Osteoblast (primary cell): Measurements from ENCODE around the gene PITRM1. TPM values are rescaled to one million over a fixed set of nuclear protein-coding genes. Genes with fewer than 3 reads are reported as not detected.

Experiments used
- DNase-seq: peaks from one replicate; pipeline ENCODE4 v3.0.0; 2011; ENCODE audit warnings: low spot score, mixed read lengths; ENCODE audit not compliant: insufficient read length; ENCODE audit errors: missing footprints
- H2AFZ ChIP-seq: 2 replicates; pipeline ENCODE4 v1.6.0; 2011; ENCODE audit warnings: mild to moderate bottlenecking, low read length
- H3K27ac ChIP-seq: 2 replicates; pipeline ENCODE4 v1.5.1; 2011; ENCODE audit warnings: mild to moderate bottlenecking, low read depth, low read length, moderate library complexity
- H3K27me3 ChIP-seq: 2 replicates; pipeline ENCODE4 v1.6.0; 2012; ENCODE audit warnings: mild to moderate bottlenecking, control low read depth, inconsistent platforms, low read length, moderate library complexity; ENCODE audit not compliant: insufficient read depth
- H3K36me3 ChIP-seq: 2 replicates; pipeline ENCODE4 v1.5.1; 2011; ENCODE audit warnings: mild to moderate bottlenecking, low read length, control low read depth, moderate library complexity; ENCODE audit not compliant: insufficient read depth
- H3K4me1 ChIP-seq: 2 replicates; pipeline ENCODE4 v1.5.1; 2011; ENCODE audit warnings: mild to moderate bottlenecking, low read length, control low read depth, moderate library complexity; ENCODE audit not compliant: insufficient read depth
- H3K4me2 ChIP-seq: 2 replicates; pipeline ENCODE4 v1.6.0; 2011; ENCODE audit warnings: mild to moderate bottlenecking, low read length; ENCODE audit not compliant: insufficient read depth
- H3K4me3 ChIP-seq: fragments of 200-600 bp; sonication (generic); 3 replicates; pipeline ENCODE4 v1.5.1; 2012; ENCODE audit warnings: mild to moderate bottlenecking, low read length, inconsistent platforms; ENCODE audit not compliant: insufficient read depth
- H3K79me2 ChIP-seq: 2 replicates; pipeline ENCODE4 v1.6.0; 2012; ENCODE audit warnings: mild to moderate bottlenecking, low read length, control low read depth, inconsistent platforms; ENCODE audit not compliant: insufficient read depth
- H3K9me3 ChIP-seq: 2 replicates; pipeline ENCODE4 v1.5.1; 2011; ENCODE audit warnings: low read depth, low read length, control low read depth
- H4K20me1 ChIP-seq: 2 replicates; pipeline ENCODE4 v1.6.0; 2012; ENCODE audit warnings: mild to moderate bottlenecking, low read length, control low read depth; ENCODE audit not compliant: insufficient read depth
- total RNA-seq: library from RNA; depleted of rRNA; stranded (reverse); fragments of >200 nt; gene quantifications from 2 replicates; pipeline ENCODE4 v1.2.3, GENCODE V29; 2012
- TF ChIP-seq, protein P1 (sequence below): IDR thresholded peaks from 2 replicates; pipeline ENCODE4 v1.5.1; 2011; ENCODE audit warnings: mild to moderate bottlenecking, low read depth, low read length, moderate library complexity; ENCODE audit errors: extremely low read depth

Gene PITRM1
- total RNA-seq, 1 donor = 89.8 TPM

GRCh38 chr10:3111621-3112163, 60.9 kb downstream of the PITRM1 start:
- Histone ChIP-seq H2AFZ (no peak overlapping the region), H3K4me2 (no peak overlapping the region), H3K36me3 (peaks cover 80% of the 10 kb centered on the region), H3K9me3 (no peaks in the 10 kb centered on the region), H3K79me2 (peaks cover 21% of the 10 kb centered on the region), H3K27me3 (no peaks in the 10 kb centered on the region), H3K4me1 (peaks cover 10% of the 10 kb centered on the region), H4K20me1 (no peaks in the 10 kb centered on the region), H3K27ac (peak overlapping the region; percentile 58), H3K4me3 (no peak overlapping the region)
- TF ChIP-seq, protein P1, sequence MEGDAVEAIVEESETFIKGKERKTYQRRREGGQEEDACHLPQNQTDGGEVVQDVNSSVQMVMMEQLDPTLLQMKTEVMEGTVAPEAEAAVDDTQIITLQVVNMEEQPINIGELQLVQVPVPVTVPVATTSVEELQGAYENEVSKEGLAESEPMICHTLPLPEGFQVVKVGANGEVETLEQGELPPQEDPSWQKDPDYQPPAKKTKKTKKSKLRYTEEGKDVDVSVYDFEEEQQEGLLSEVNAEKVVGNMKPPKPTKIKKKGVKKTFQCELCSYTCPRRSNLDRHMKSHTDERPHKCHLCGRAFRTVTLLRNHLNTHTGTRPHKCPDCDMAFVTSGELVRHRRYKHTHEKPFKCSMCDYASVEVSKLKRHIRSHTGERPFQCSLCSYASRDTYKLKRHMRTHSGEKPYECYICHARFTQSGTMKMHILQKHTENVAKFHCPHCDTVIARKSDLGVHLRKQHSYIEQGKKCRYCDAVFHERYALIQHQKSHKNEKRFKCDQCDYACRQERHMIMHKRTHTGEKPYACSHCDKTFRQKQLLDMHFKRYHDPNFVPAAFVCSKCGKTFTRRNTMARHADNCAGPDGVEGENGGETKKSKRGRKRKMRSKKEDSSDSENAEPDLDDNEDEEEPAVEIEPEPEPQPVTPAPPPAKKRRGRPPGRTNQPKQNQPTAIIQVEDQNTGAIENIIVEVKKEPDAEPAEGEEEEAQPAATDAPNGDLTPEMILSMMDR = no peak
- peak; percentile 59 for DNase-seq

DNA sequence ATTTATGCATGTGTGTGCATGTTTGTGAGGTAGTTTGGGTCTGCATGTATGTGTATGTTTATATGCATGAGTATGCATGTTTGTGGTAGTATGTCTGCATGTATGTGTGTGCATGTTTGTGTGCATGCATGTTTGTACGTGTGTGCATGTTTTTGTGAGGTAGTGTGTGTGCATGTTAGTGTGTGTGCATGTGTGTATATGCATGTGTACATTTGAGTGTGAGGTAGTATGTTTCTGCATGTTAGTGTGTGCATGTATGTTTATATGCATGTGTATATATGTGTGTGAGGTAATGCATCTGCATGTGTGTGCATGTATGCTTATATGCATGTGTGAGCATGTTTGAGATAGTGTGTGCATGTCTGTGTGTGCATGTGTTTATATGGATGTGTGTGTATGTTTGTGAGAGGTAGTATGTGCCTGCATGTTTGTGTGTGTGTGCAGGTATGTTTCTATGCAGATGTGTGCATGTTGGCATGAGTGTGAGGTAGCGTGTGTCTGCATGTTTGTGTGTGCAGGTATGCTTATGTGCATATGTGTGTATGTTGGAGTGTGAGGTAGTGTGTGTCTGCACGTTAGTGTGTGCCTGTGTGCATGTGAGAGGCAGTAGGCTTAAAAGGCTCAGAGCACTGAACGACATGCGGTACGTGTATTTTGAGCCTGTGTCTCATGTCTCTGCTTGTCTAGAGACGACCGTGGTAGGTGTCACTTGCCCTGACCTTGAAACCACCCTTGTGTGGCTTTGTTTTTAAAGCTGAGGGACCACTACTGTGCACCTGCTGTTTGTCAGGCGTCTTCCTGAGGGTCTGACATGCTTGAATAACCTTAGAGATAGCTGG, 61.6 kb downstream of the PITRM1 start:
- peaks cover 73% of the 10 kb centered on the region for H3K36me3 ChIP-seq

DNA sequence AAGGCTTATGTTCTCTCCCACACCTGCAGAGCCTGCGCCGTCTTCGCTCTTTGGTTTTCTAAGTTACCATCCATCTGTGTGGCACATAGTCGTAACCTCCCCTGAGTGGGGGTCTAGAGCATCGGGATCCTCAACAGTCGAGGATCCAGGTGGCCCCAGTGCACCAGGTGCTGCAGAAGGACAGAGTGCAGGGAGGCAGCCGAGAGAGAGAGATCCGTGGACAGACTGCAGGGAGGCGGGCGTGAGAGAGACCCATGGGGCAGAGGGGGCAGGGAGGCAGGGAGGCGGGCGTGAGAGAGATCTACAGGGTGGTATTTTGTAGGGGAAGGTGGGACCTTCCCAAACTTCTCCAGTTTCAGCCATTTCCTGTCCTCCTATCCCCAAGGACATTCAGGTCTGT, 62.9 kb downstream of the PITRM1 start:
- H3K4me3 ChIP-seq = no peak overlapping the region
- H3K4me2 ChIP-seq = no peak overlapping the region
- peak overlapping the region; percentile 14 for H3K27ac ChIP-seq
- no peaks in the 10 kb centered on the region for H3K9me3 ChIP-seq
- TF ChIP-seq, protein P1 = no peak
- H3K36me3 ChIP-seq = peaks cover 75% of the 10 kb centered on the region
- peaks cover 10% of the 10 kb centered on the region for H3K4me1 ChIP-seq
- peak; percentile 37 for DNase-seq
- no peaks in the 10 kb centered on the region for H4K20me1 ChIP-seq
- peaks cover 24% of the 10 kb centered on the region for H3K79me2 ChIP-seq
- no peaks in the 10 kb centered on the region for H3K27me3 ChIP-seq
- H2AFZ ChIP-seq = no peak overlapping the region

More for the DNA sequence above, 61.6 kb downstream of the PITRM1 start:
- peak; percentile 13 for DNase-seq
- Histone ChIP-seq H3K27ac (no peak overlapping the region), H3K27me3 (no peaks in the 10 kb centered on the region), H4K20me1 (no peaks in the 10 kb centered on the region), H3K4me2 (no peak overlapping the region), H3K4me1 (peaks cover 10% of the 10 kb centered on the region), H3K4me3 (no peak overlapping the region), H2AFZ (no peak overlapping the region), H3K79me2 (peaks cover 21% of the 10 kb centered on the region), H3K9me3 (no peaks in the 10 kb centered on the region)
- TF ChIP-seq, protein P1 = no peak

DNA sequence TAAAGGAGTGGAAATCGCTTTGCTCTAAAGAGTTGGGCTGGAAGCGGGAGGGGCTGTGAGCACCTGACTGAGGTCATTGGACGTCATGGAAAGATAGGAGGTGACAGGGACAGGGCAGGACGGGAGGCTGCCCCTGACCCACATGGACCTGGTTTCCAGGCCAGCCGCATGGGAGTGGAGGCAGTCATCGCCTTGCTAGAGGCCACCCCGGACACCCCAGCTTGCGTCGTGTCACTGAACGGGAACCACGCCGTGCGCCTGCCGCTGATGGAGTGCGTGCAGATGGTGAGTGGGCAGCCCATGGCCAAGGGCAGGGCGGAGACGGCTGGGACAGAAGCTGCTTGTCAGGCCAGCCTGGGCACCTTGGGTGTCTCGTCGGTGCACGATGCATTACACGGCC, 63.4 kb downstream of the PITRM1 start:
- Histone ChIP-seq H4K20me1 (no peaks in the 10 kb centered on the region), H3K79me2 (peaks cover 26% of the 10 kb centered on the region)

More for the DNA sequence above, 63.4 kb downstream of the PITRM1 start:
- Histone ChIP-seq H2AFZ (no peak overlapping the region), H3K4me1 (peaks cover 10% of the 10 kb centered on the region), H3K27me3 (no peaks in the 10 kb centered on the region), H3K36me3 (peaks cover 75% of the 10 kb centered on the region), H3K4me2 (no peak overlapping the region), H3K27ac (peak overlapping the region; percentile 14), H3K9me3 (no peaks in the 10 kb centered on the region), H3K4me3 (no peak overlapping the region)
- no peak for DNase-seq
- TF ChIP-seq, protein P1 = no peak
